ENCODE results near the gene FMN2. TPM values are rescaled to one million over a fixed set of nuclear protein-coding genes. Genes with fewer than 3 reads are reported as not detected.

The FMN2 gene
- total RNA-seq, 1 donor from 2014 or later: under 0.01 TPM

- Histone ChIP-seq H3K4me3 (ENCODE audit: low read depth, low read length) (no peak overlapping the region), H3K27me3 (ENCODE audit: control insufficient read depth, insufficient read depth, low read length) (no peaks in the 10 kb centered on the region), H3K36me3 (ENCODE audit: control insufficient read depth, insufficient read depth, low read length) (no peaks in the 10 kb centered on the region)
- FAIRE-seq: no peak
- TF ChIP-seq CTCF (IDR thresholded peaks at IDR 0.05; ENCODE audit: insufficient read depth, low read length, severe bottlenecking): no peak
- DNase-seq (ENCODE audit: low read depth): no peak
Measured at GRCh38 chr1:240306673-240307072, 215.0 kb downstream of the FMN2 start.

GRCh38 chr1:240308096-240308495 is 216.4 kb downstream of the FMN2 start:
- no peak for TF ChIP-seq CTCF (IDR thresholded peaks at IDR 0.05; ENCODE audit: insufficient read depth, low read length, severe bottlenecking)
- Histone ChIP-seq H3K27me3 (ENCODE audit: control insufficient read depth, insufficient read depth, low read length) (no peaks in the 10 kb centered on the region), H3K4me3 (ENCODE audit: low read depth, low read length) (no peak overlapping the region), H3K36me3 (ENCODE audit: control insufficient read depth, insufficient read depth, low read length) (no peaks in the 10 kb centered on the region)
- DNase-seq (ENCODE audit: low read depth) (no peak), FAIRE-seq (no peak)

DNA sequence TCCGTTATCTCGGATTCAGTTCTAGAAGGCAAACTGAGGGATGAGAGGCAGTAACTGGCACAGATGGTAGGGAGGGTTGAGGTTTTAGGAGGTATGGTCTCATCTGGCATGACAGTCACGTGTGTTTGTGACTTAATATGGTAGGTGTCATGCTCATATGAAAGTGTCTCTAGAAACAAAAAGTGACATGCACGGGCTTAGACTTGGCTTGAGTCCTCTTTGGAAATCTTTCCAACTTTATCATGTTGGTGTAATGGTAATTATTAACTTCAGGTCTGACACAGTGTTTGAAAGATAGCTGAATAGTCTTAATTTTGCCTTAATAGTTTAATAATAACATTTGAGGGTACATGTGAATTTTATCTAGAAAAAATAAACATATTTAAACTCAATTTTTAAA is 218.1 kb downstream of the FMN2 start:
- no peak for TF ChIP-seq CTCF (IDR thresholded peaks at IDR 0.05; ENCODE audit: insufficient read depth, low read length, severe bottlenecking)
- DNase-seq (ENCODE audit: low read depth) (no peak), FAIRE-seq (no peak)
- Histone ChIP-seq H3K4me3 (ENCODE audit: low read depth, low read length) (no peak overlapping the region), H3K27me3 (ENCODE audit: control insufficient read depth, insufficient read depth, low read length) (no peaks in the 10 kb centered on the region), H3K36me3 (ENCODE audit: control insufficient read depth, insufficient read depth, low read length) (no peaks in the 10 kb centered on the region)

DNA sequence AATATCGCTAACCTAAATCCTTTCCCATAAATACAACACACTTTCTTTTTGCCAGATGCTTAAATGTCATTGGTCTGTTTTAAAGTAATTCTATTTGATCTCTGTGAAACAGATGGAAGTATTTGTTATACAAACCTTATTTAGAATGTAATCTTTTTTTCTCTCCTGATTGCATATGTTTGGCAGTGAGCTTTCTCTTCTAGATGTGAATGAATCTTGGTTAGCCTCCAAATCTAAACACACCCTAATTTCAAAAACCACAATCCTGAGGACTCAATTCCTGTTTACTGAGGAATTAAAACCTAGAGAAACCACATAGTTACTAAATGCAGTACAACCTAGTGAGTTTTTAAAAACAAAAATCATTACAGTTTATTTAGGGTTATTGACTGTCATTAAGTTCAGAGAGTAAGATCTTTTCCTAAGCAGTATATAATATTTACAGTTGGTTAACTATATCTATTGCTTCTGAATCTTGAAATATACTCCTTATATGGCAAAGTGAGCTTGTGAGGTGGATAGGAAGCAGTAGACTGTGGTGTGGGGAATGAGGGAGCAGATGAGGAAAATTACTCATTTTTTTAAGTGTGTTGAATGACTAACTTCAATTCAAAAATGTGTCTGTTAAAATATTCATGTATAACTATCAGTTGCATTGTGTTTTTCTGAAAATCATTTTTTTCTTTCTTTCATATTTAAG is 218.7 kb downstream of the FMN2 start:
- FAIRE-seq (no peak), DNase-seq (ENCODE audit: low read depth) (peak; percentile 76)
- no peaks in the 10 kb centered on the region for H3K27me3 ChIP-seq (ENCODE audit: control insufficient read depth, insufficient read depth, low read length)
- no peak for TF ChIP-seq CTCF (IDR thresholded peaks at IDR 0.05; ENCODE audit: insufficient read depth, low read length, severe bottlenecking)
- no peak overlapping the region for H3K4me3 ChIP-seq (ENCODE audit: low read depth, low read length)
- H3K36me3 ChIP-seq (ENCODE audit: control insufficient read depth, insufficient read depth, low read length): no peaks in the 10 kb centered on the region

DNA sequence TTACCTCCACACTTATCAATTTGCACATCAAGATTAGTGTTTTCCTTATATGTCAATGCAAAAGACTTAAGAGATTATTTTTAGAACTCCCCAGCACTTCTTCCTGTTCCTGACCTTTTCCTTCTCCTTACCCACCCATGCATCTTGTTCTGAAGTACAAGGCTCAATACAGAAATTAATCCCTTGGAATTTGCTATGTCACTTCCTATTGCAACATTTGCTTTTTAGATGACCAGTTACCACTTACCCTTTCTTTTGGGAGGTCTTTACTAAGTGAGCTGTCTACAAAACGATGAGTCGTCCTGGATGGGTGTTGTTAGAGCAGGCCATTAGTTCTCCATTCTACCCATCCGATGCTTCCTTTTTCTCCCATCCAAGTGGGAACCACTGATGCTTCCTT is 221.2 kb downstream of the FMN2 start:
- peak; percentile 94 for DNase-seq (ENCODE audit: low read depth)
- H3K36me3 ChIP-seq (ENCODE audit: control insufficient read depth, insufficient read depth, low read length): no peaks in the 10 kb centered on the region
- FAIRE-seq: no peak
- no peak overlapping the region for H3K4me3 ChIP-seq (ENCODE audit: low read depth, low read length)
- TF ChIP-seq CTCF (IDR thresholded peaks at IDR 0.05; ENCODE audit: insufficient read depth, low read length, severe bottlenecking): no peak
- H3K27me3 ChIP-seq (ENCODE audit: control insufficient read depth, insufficient read depth, low read length): no peaks in the 10 kb centered on the region

All from bronchial epithelial cell (primary cell).